Stimulated activated CD8-positive, alpha-beta memory T cell treated with anti-CD3 and anti-CD28 coated beads, Interleukin-15, amount 100 ng/mL, for 48 hours (primary cell): ENCODE results near the gene LSM5.

ENCODE experiments used
- DNase-seq, 2 donors: peaks; one replicate each; pipeline ENCODE4 v3.0.0-alpha.2; 2020; ENCODE audit warnings: low read depth in 2 of 2

Gene LSM5

DNA sequence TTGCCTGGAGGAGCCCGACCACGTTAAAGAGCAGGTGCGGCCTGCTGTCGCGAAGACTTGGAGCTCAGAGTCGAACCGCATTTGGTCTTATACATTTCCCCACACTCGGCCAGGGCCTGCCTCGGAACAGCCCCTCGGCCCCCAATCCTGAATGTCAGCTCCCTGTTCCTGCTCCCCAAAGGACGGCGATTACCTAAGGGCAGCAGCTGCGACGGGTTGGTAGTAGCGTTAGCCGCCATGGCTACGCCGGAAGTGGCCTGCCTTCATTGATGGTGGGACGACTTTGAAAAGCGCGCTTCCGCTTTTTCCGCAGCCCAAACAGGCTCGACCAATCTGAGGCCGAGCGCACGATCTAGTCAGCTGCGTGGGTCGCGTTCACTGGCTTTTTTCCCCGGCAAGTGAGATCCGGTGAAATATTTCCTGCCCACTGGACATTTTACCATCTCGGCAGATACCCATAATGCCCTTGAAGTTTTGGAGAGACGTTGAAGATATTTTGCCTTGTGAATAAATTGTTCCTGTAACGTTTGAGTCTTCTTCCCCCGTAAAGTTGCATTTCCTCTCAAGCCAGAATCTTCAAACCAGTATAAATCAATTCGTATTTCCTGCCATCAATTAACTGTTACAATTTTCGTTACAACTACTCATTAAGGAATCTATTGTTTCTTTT lies at the start of gene LSM5:
Gene LSM5 (minus strand): TSS at position 254 of the 670 bp plus-strand sequence. CDS start 15 bp downstream, at position 239.
- DNase-seq, result peak; percentile 83 to 84

DNA sequence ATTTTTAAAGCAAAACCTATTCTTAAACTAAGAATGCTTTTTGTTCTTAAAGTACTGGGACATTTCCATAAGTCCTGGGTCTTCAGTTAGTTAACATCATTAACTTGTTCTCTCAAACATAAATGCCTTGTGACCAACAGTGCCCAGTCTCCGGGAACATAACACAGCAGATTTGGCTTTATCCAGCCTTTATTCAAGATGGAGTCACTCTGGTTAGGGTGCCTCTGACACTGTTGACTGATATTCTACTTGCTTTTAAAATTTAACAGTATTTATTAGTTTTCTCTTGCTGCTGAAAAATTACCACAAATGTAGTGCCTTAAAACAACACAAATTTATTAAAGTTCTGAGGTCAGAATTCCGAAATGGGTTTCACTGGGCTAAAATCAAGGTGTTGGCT lies 49.2 kb upstream of the LSM5 start:
- no peak for DNase-seq

DNA sequence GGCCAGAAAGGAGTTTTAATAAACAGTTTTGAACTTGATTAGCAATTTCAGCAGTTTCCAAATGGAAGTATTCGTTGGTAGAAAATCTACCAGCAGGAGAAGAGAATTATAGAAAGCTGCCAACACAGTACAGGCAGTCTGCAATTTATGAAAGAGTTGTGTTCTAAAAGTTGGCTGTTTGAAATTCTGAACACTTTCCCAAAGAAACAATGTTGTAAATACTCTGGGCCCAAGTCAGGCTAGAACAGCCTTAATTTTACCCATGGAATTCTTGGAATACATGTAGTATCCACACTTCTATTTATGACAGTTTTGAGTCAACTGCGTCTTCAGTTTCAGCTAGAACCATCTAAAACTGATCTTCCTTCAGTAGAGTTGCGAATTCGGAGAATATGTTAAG lies 47.6 kb upstream of the LSM5 start:
- DNase-seq, result no peak

DNA sequence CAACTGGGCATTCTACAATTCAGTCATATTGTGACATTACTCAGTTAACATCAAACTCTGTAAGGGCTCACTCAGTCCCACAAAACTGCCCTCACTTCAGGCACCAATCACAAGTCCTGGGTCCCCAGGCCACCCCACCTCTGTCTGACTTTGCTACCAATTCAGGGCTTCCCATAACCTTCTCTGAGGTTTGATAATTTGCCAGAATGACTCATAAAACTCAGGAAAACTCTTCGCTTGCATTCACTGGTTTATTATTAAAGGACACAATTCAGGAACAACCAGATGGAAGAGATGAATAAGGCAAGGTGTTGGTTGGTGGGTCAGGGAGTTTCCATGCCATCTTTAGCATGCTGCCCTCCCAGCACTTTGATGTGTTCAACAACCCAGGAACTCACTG lies 46.4 kb upstream of the LSM5 start:
- no peak for DNase-seq

DNA sequence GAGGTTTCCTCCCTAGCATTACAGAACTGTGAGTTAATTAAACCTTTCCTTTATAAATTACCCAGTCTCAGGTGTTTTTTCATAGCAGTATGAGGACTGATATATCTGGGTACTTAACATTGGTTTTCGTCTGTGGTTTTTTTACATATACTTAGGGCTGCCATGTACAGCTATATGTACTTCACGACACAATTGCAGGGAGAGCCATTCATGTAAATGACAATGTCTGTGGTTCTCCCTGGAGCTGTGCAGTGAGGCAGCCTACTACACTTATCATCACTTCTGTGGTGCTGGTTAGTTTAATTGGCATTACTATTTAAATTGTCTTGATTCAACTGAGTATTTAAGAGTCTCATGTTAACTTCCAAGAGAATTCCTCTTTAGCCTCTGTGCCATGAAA lies 45.8 kb upstream of the LSM5 start:
- DNase-seq, result no peak

DNA sequence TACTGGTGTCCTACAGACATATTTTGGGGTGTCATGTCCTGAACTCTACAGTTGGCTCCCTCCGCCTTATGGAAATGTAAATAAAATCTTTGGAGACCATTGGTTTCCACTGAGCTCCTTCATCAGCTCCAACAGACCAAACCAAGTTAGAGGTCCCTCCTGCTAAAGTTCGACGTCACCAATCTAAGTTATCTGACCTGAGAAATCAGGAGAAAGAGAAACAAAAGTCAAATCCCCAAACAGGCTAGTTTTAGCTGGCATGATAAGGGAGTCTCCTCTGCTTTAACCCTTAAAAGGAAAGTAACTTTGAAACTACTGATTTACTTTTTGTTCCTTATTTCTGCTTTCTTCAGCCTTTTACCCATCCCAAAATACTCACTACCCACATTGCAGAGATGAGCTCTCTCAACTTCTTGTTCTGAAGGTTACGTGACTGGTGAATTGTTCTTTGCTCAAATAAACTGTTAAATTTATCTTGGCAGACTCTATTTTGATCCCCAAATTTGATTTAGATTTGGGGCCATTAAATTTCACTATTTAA lies 45.1 kb upstream of the LSM5 start:
- no peak for DNase-seq

DNA sequence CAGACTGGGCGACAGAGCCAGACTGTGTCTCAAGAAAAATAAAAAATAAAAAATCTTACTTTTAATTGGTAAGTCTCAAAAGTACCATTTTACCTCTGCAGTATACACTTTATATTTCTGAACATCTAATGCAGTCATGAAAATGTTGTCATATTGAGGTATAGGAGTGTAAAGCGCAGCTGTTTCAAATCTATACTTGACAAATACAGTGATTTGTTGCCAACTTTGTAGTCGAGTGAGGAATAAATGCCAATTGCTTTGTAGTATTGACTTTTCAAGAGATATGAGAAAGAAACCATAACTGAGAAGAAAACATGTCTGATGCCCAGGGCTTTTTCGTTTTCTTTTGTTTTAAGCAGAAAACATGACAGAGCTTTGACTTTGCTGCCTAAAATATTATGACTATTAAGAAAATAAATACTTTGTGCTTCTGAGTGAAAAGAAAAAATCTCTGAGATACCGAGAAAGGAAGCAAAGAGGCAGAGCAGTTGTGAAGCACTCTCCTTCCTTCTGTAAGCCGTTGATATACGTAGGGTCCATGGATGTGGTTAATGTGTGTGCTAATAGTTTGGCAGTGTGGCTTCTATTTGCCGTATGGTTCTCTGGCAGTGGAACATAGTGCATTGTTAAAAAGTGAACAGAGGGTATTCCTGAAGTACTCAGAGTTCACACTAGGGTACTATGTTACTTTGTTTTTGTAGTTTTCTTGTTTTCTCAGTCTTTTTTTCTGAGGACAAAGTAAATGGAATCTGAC lies 43.3 kb upstream of the LSM5 start:
- DNase-seq, result no peak

DNA sequence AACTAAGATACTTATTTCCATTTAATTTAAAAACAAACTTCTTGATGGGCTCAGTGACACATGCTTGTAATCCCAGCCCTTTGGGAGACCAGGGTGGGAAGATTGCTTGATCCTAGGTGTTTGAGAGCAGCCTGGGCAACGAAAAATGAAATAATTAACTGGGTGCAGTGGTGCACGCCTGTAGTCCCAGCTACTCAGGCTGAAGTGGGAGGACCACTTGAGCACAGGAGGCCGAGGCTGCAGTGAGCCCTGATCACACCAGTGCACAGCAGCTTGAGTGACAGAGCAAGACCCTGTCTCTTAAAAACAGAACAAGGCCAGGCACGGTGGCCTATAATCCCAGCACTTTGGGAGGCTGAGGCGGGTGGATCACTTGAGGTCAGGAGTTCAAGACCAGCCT lies 42.5 kb upstream of the LSM5 start:
- no peak for DNase-seq

DNA sequence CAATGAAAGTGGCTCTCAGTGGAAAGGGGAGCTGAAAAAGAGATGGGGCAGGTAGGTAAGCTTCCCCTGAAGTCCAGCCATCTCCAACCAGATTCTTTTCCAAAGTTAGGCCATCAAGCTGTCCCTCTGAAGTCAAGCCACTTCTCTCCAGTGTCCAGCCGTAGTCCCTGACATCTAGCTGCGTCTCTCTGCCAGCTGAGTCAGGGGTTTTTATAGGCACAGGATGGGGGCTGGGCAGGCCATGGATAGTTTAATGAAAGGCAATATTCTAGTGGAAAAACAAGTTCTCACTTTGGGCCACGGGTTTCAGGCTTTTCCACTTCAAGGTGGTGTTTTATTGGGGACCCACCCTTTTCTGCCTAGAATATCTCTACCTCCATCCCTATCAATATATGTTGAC lies 41.9 kb upstream of the LSM5 start:
- DNase-seq, result no peak

DNA sequence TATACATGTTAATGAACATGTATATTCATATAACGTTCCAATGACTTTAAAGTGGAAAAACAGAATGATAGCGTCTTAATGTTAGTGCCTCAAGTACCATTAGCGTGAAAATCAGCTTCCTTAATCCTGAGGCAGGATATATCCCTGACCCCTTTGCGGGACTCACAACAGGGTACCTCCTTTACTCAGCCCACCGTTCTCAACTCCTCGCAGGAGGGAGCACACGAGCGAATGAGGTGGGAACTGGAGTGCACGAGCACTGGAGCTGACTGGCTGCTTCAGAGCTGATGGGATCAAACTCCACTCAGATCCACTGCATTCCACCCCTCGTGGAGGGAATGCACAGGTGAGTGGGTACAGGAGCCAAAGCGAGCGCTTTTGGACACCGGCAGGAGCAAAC lies 41.2 kb upstream of the LSM5 start:
- no peak for DNase-seq

DNA sequence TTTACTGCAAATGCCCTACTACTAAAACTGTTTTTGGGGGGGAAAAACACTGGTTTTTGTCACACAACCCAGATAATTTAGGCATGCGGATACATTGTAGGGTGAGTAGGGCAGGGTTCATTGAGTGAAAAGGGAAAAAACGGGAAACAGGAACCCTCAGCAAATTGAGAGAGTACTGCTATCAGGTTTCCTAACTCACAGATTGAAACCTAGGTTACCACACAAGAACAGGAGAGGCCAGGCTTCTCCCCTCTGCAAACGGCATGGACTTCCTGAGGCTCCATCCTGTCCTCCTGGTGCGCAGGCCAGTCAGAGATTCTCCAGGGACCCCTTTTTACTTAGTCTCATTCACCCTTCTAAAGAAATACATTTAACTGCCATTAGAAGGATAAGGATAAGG lies 35.7 kb upstream of the LSM5 start:
- no peak for DNase-seq

DNA sequence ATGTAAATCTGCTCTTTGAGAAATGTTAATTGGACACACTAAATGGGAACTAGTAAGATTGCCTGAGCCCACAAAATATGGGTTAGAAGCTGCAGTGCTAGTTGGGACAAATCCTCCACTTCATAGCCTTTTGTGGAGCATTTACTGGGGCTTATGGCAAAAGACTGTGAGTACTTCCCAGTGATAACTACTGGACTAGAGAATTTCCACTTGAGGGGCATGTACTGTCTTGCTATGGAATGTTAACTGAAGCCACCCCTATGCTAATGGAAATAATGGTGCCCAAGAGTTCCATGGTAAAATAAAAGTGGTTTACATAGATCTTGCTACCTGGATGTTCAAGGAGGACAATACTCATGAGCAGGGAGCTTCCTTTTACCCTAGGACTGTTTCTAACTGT lies 34.5 kb upstream of the LSM5 start:
- DNase-seq, result no peak

DNA sequence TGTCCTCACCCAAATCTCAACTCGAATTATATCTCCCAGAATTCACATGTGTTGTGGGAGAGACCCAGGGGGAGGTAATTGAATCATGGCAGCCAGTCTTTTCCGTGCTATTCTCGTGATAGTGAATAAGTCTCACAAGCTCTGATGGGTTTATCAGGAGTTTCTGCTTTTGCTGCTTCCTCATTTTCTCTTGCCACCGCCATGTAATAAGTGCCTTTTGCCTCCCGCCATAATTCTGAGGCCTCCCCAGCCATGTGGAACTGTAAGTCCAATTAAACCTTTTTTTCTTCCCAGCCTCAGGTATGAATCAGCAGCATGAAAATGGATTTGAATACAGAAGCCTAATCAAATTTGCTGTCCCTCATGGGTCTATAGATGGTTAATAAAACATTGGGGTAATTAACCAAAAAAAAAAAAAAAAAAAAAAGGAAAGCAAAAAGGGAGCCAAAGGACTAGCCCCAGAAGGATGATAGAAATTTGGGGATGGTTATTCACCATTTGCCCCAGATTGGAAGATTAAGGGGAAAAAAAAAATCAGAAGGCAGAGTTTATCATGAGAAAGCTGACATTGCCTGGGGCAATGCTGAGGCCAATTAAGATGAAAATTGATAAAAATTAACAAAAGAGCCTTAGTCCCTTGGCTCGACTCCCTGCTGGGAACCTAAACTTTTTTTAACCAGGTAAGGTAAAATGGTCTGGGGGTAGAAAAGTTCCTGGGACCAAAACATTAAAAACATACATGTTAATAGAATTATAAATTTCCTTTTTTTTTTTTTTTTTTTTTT lies 32.8 kb upstream of the LSM5 start:
- no peak for DNase-seq

DNA sequence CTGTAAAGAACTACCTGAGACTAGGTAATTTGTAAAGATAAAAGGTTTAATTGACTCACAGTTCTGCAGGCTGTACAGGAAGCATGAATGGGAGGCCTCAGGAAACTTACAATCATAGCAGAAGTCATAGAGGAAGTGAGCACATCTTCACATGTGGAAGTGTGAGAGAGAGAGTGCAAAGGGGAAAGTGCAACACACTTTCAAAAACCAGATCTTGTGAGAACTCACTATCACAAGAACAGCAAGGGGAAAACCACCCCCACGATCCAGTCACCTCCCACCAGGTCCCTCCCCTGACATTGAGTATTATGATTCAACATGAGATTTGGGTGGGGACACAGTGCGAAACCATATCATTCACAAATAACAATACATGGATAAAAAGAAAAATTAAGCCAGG lies 29.6 kb upstream of the LSM5 start:
- no peak for DNase-seq

DNA sequence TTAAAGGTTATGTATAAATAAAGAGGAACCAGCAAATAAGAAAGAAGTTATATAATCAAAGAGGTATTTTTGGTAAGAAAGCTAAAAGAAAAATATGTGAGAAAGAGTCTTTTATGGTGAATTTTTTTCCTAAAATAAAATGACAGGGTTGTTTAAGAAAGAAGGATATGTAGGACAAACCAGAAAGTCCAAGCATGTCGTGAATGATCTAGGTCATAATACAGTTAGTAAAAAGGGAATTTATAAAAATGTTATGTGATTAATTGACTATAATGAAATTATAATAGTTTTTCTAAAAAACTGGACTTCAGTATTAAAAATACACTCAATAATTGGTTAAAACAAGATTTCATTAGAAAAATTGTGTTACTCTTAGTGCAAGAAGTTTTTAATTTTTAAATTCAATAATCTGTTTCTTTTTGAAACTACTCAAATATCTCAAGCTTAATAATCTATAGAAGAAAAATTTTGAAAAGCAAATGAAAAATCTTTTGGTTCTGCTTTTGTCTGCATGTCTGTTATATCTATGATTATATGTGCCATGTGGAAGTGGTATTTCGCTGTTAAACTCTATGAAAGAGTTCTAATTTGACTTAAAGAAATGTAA lies 28.5 kb upstream of the LSM5 start:
- DNase-seq, result no peak

DNA sequence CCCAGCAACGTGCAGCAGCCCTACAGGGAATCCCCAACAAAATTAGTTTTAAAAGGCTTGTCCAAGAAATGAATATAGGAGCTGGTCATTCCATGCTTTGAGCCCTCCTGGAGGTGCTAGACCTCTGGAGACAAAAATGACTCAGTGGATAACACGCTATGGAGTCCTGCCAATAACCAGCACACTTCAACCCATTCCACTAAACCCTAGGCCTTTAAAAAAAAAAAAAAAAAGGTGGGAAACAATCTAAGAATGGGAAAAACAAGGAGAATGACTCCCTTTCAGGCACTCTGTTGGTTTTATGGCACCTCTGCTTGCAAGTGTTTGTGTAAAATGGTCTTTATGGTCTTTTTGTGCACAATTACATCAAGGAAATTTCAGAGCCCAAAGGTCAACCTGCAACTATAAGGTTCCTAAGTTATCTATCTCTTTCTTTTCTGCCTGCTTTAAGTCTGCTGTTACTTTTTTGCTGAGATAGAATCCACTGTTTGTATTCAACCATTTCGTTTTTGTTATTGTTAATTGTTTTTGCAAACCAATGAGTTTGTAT lies 26.4 kb upstream of the LSM5 start:
- DNase-seq, result no peak

DNA sequence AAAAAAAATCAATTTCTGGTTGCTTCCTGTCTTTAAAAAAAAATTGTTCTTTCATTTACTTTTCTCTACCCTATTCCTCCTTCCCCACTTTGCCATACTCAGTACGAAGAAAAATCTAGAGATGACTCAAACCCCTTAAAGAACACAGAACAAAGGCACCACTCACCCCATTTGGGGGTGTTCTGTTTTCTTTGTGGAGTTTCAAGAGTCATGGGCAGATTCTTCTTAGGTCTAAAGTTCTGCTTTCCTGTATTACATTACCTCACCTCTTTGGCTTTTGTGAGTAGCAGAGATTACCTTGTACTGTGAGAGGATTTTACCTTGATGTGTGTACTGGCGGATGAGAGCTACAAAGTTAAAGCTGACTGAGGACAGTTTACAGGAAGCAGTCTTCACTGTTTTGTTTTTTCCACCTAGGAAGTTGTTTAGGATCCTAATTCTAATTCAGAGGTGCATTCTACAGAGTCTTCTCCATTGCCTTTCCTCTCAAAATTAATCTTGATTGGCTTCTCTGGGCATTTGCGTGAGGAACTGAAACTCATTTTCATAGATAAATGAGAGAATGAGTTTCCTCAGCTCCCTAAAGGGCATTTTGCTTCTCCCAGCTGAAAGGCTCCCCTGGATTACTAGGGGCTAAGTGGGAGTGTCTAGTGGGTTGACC lies 25.8 kb upstream of the LSM5 start:
- no peak for DNase-seq

DNA sequence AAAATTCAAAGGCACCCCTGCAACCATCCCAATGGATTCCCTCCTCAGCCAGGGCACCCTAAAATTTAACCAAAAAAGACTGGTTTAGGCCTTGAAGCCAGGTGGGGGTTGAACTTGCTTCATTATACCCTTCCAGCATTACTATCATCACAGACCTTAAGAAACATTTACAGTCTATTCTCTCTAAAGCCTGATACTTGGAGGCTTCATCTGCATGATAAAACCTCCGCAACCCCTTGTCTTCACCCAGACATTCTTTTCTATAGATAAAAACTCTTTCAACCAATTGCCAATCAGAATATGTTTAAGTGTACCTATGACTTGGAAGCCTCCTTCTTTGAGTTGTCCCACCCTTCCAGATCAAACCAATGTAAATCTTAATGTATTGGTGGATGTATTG lies 23.0 kb upstream of the LSM5 start:
- DNase-seq, result no peak

DNA sequence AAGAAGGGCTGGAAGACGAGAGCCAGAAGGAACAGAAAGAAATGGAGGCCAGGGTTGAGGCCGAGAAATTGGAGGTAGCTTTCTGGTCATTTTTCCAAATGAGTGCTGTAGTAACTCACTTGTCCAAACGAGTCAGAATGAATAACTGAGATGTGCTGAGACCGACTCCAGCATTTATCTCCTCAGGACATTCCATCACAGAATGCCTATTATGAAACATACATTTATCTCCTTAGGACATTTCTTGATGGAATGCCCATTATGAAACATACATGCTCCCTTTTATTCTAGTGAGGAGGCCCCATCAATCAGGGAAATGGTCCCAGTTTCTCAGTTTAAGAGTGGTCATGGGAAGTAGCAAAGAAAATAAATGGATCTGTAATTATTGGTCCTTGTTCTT lies 21.6 kb upstream of the LSM5 start:
- DNase-seq, result no peak

DNA sequence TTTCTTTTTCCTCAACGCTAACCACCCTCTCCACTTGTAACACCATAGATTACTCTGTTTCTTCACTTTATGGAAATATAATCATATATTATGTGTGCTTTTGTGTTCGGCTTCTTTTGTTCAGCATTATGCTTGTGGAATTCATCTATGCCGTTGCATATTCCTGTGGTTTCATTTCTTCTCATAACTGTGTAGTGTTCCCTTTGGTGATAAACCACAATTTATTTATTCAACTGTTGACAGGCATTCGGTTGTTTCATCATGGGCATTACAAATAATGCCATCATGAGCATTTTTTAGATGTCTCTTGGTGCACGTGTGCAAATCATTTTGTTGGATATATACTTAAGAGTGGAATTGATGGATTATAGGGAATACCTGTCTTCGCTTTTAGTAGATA lies 17.2 kb upstream of the LSM5 start:
- DNase-seq, result no peak
